ENCODE measurements around the gene YIF1A.

The YIF1A gene

DNA sequence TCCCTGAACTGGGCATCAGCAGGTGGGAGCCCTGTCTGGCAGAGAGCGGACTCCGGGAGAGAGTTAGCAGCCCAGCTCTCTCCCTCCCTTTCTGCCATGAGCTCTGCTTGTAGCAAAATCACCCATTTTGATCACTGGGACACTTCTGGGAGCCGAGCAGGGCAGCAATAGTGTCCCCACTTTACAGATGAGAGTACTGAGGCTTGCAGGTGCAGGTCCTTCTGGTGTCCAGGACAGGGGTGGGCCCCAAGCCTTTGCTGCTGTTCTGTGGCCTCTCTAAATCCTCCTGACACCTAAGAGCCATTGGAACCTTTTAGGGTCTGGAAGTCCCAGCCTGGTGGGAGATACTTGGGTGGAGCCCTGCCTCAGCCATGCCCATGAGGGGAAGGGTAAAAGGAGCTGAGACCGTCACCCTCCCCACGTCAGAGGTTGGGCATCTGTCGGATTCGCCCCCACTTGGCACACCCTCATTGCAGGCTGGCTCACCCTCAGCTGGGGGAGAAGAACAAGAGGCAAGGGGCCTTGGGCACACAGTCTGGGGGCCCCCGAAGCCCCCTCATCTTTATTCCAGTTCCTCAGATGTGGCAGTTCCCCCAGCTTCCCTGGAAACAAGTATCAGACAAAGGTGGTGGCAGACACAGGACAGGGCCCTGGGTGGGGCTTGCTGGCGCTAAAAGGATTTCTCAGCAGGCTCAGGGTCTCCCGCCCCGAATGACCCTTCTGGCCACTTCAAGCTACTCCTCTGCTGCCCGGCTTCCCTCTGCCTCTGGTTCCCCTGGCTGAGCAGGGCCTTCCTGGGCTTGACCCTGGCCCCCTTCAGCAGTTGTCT is 42.8 kb upstream of the YIF1A start (continued):
- TF ChIP-seq ZNF324 (tag by site-specific recombination; IDR thresholded peaks at IDR 0.05) (no peak), HOXA7 (CRISPR knock-in tag; IDR thresholded peaks at IDR 0.05; ENCODE audit: borderline replicate concordance) (no peak)

DNA sequence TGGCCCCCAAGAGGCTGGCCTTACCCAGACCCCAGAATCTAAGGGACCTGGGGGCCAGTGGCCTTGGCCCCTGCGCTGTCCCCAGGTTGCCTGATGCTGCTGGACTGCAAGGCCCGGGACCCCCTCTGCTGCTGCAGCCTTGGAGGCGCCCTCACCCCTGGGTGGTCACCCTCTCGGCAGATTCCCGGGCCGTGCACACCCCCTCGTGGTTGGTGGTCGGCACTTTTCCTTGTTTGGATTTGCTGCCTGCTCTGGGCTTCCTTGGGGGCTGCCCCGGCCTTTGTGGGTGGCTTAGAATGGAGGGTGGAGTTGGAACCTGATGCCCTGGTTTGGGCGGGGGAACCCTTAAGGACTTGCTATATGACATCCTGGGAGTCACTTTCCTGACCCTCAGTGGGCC is 42.0 kb upstream of the YIF1A start:
- Histone ChIP-seq H3K4me1 (ENCODE audit: control insufficient read depth, insufficient read depth, low read length) (no peaks in the 10 kb centered on the region), H3K9me3 (ENCODE audit: control insufficient read depth, insufficient read depth, low read depth, low read length) (no peaks in the 10 kb centered on the region), H3K4me3 (ENCODE audit: low read depth, low read length) (no peak overlapping the region), H3K36me3 (ENCODE audit: control insufficient read depth in 2 of 2, insufficient read depth in 1 of 2, low read length in 2 of 2) (no peaks in the 10 kb centered on the region), H3K27ac (ENCODE audit: extremely low read depth, low read depth, low read length) (no peak overlapping the region)
- CTCF ChIA-PET = interaction anchor here (0.7 to 2.6 kb wide), 2 partner anchors 19 to 812 kb away, joined by 3 to 25 read pairs; no protein-coding TSS in a partner anchor
- TF ChIP-seq ZNF324 (tag by site-specific recombination; IDR thresholded peaks at IDR 0.05) = no peak
- POLR2A ChIA-PET = interaction anchor here (1.8 kb wide), 1 partner anchor 20 kb away, joined by 4 read pairs; no protein-coding TSS in a partner anchor

DNA sequence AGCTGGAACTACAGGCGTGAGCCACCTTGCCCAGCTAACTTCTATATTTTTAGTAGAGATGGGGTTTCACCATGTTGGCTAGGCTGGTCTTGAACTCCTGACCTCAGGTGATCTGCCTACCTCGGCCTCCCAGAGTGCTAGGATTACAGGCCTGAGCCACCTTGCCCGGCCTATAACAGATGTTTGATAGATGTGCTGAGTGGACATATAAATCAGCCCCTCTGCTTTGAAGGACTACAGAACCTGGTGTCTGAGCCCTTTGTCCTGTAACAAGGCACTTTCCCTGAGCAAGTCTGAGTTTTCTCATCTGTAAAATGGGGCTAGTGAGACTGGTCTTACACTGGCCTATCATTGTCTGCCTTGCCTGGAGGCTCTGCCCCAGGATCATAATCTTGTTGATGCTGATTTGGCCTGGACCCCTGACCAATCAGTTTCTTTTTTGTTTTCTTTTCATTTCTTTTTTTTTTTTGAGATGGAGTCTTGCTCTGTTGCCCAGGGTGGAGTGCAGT is 40.3 kb upstream of the YIF1A start:
- Histone ChIP-seq H3K4me3 (ENCODE audit: low read depth, low read length) (no peak overlapping the region), H3K4me1 (ENCODE audit: control insufficient read depth, insufficient read depth, low read length) (no peaks in the 10 kb centered on the region), H3K9me3 (ENCODE audit: control insufficient read depth, insufficient read depth, low read depth, low read length) (no peaks in the 10 kb centered on the region), H3K36me3 (ENCODE audit: control insufficient read depth in 2 of 2, insufficient read depth in 1 of 2, low read length in 2 of 2) (no peaks in the 10 kb centered on the region), H3K27ac (ENCODE audit: extremely low read depth, low read depth, low read length) (no peak overlapping the region)
- ChIA-PET POLR2A (interaction anchor here (1.2 kb wide), 1 partner anchor 17 kb away, joined by 6 read pairs; no protein-coding TSS in a partner anchor), CTCF (interaction anchor here (0.6 to 2.6 kb wide), 10 partner anchors 10 to 108 kb away, joined by 3 to 25 read pairs (median 4); no protein-coding TSS in a partner anchor)
- TF ChIP-seq ZNF423 (tag by site-specific recombination; IDR thresholded peaks at IDR 0.05) (no peak), ZNF24 (tag by site-specific recombination; IDR thresholded peaks at IDR 0.05) (no peak), ZNF792 (tag by site-specific recombination; IDR thresholded peaks at IDR 0.05) (no peak), SALL2 (tag by site-specific recombination; IDR thresholded peaks at IDR 0.05; ENCODE audit: borderline replicate concordance) (no peak)
- TF ChIP-seq, protein P1, sequence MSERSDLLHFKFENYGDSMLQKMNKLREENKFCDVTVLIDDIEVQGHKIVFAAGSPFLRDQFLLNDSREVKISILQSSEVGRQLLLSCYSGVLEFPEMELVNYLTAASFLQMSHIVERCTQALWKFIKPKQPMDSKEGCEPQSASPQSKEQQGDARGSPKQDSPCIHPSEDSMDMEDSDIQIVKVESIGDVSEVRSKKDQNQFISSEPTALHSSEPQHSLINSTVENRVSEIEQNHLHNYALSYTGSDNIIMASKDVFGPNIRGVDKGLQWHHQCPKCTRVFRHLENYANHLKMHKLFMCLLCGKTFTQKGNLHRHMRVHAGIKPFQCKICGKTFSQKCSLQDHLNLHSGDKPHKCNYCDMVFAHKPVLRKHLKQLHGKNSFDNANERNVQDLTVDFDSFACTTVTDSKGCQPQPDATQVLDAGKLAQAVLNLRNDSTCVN (tag by site-specific recombination; optimal IDR thresholded peaks at IDR 0.05) = no peak

- Histone ChIP-seq H3K4me3 (ENCODE audit: low read depth, low read length) (no peak overlapping the region), H3K4me1 (ENCODE audit: control insufficient read depth, insufficient read depth, low read length) (no peaks in the 10 kb centered on the region), H3K27ac (ENCODE audit: extremely low read depth, low read depth, low read length) (no peak overlapping the region), H3K9me3 (ENCODE audit: control insufficient read depth, insufficient read depth, low read depth, low read length) (no peaks in the 10 kb centered on the region), H3K36me3 (ENCODE audit: control insufficient read depth in 2 of 2, insufficient read depth in 1 of 2, low read length in 2 of 2) (no peaks in the 10 kb centered on the region)
- POLR2A ChIA-PET = interaction anchor here (1.2 kb wide), 1 partner anchor 16 kb away, joined by 6 read pairs; no protein-coding TSS in a partner anchor
- CTCF ChIA-PET = interaction anchor here (0.6 to 2.6 kb wide), 8 partner anchors 11 to 107 kb away, joined by 3 to 25 read pairs (median 4); no protein-coding TSS in a partner anchor
- no peak for TF ChIP-seq ZNF341 (tag by site-specific recombination; IDR thresholded peaks at IDR 0.05; ENCODE audit: low read depth)
- TF ChIP-seq MZF1 (tag by site-specific recombination; IDR thresholded peaks at IDR 0.05; ENCODE audit: borderline replicate concordance) = no peak
- TF ChIP-seq, protein P2, sequence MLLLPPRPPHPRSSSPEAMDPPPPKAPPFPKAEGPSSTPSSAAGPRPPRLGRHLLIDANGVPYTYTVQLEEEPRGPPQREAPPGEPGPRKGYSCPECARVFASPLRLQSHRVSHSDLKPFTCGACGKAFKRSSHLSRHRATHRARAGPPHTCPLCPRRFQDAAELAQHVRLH (tag by site-specific recombination; IDR thresholded peaks at IDR 0.05) = no peak
- TF ChIP-seq KLF1 (tag by site-specific recombination; IDR thresholded peaks at IDR 0.05) = 0 out of 2 replicates have a peak, but pooled peaks have one; percentile 2
- TF ChIP-seq, protein P3, sequence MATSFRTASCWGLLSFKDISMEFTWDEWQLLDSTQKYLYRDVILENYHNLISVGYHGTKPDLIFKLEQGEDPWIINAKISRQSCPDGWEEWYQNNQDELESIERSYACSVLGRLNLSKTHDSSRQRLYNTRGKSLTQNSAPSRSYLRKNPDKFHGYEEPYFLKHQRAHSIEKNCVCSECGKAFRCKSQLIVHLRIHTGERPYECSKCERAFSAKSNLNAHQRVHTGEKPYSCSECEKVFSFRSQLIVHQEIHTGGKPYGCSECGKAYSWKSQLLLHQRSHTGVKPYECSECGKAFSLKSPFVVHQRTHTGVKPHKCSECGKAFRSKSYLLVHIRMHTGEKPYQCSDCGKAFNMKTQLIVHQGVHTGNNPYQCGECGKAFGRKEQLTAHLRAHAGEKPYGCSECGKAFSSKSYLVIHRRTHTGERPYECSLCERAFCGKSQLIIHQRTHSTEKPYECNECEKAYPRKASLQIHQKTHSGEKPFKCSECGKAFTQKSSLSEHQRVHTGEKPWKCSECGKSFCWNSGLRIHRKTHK (tag by site-specific recombination; IDR thresholded peaks at IDR 0.05) = no peak
- 0 out of 2 replicates have a peak, but pooled peaks have one; percentile 40 for TF ChIP-seq GLIS1 (tag by site-specific recombination; IDR thresholded peaks at IDR 0.05)
- no peak for TF ChIP-seq ZNF561 (tag by site-specific recombination; IDR thresholded peaks at IDR 0.05; ENCODE audit: borderline replicate concordance)
- TF ChIP-seq ZIC2 (tag by site-specific recombination; IDR thresholded peaks at IDR 0.05) = 0 out of 2 replicates have a peak, but pooled peaks have one; percentile 20
- no peak for TF ChIP-seq ZNF555 (tag by site-specific recombination; conservative IDR thresholded peaks at IDR 0.05)
- no peak for TF ChIP-seq ZNF670 (tag by site-specific recombination; IDR thresholded peaks at IDR 0.05; ENCODE audit: low read depth)
Observed at GRCh38 chr11:66328302-66329144, 39.6 kb upstream of the YIF1A start.

All from HEK293 (cell line).